GM12878 (cell line): ENCODE measurements around the gene PCDHA10.

Experiments used
- MTA2 ChIP-seq: fragments of 450-650 bp; IDR thresholded peaks from 2 replicates; pipeline ENCODE4 v1.6.1; 2016; ENCODE audit warnings: low read depth, mild to moderate bottlenecking, moderate library complexity
- POLR2AphosphoS5 ChIP-seq: IDR thresholded peaks from 2 replicates; pipeline ENCODE4 v1.6.1; 2011; ENCODE audit warnings: mild to moderate bottlenecking, low read length, inconsistent platforms
- ZNF592 ChIP-seq: fragments of 450-650 bp; IDR thresholded peaks from 2 replicates; pipeline ENCODE4 v1.6.1; 2017; ENCODE audit warnings: mild to moderate bottlenecking, moderate library complexity
- TF ChIP-seq, protein P1 (sequence below): IDR thresholded peaks from 2 replicates; pipeline ENCODE4 v1.6.1; 2011; ENCODE audit warnings: low read depth, low read length, improper control_type of control experiment, borderline replicate concordance

- TF ChIP-seq POLR2AphosphoS5 (no peak), ZNF592 (no peak), MTA2 (no peak)
- TF ChIP-seq, protein P1, sequence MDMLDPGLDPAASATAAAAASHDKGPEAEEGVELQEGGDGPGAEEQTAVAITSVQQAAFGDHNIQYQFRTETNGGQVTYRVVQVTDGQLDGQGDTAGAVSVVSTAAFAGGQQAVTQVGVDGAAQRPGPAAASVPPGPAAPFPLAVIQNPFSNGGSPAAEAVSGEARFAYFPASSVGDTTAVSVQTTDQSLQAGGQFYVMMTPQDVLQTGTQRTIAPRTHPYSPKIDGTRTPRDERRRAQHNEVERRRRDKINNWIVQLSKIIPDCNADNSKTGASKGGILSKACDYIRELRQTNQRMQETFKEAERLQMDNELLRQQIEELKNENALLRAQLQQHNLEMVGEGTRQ: no peak
These were observed 48.6 kb upstream of the PCDHA10 start, which contains the start of gene PCDHA4 for GRCh38 chr5:140806834-140807775.
